Epidermal melanocyte (primary cell): ENCODE results near the gene CD300LF.

Experiments used
- DNase-seq: peaks from one replicate; pipeline ENCODE4 v3.0.0; 2011; ENCODE audit warnings: low spot score; ENCODE audit not compliant: insufficient read length

Gene CD300LF

GRCh38 chr17:74645010-74645409 lies 67.7 kb downstream of the CD300LF start:
- DNase-seq, result no peak

- DNase-seq, result no peak
Observed at GRCh38 chr17:74644419-74644818, 68.3 kb downstream of the CD300LF start.
